Measurements from ENCODE around the gene EFHC1. TPM values are rescaled to one million over a fixed set of nuclear protein-coding genes. Genes with fewer than 3 reads are reported as not detected.

EFHC1 gene
- total RNA-seq, 1 donor from 2014 or later: 59.8 TPM

- H3K9me3 ChIP-seq (ENCODE audit: low read depth): no peaks in the 10 kb centered on the region
- no peaks in the 10 kb centered on the region for H3K27me3 ChIP-seq
- H3K4me3 ChIP-seq: no peak overlapping the region
- no peak for TF ChIP-seq EZH2 (IDR thresholded peaks at IDR 0.05)
- TF ChIP-seq EZH2phosphoT487 (IDR thresholded peaks at IDR 0.05): no peak
- no peak for TF ChIP-seq CTCF (IDR thresholded peaks at IDR 0.05)
- H3K36me3 ChIP-seq: no peaks in the 10 kb centered on the region
- Mint-ChIP-seq H3K27me3 (ENCODE audit: insufficient read depth, low read depth) (no peaks in the 10 kb centered on the region), H3K9me3 (no peaks in the 10 kb centered on the region), H3K4me1 (peaks cover 27% of the 10 kb centered on the region), H3K36me3 (peaks cover 47% of the 10 kb centered on the region), H3K4me3 (no peak overlapping the region), H3K27ac (no peak overlapping the region)
- no peak overlapping the region for H3K4me2 ChIP-seq
- peaks cover 3% of the 10 kb centered on the region for H3K4me1 ChIP-seq
- H4K20me1 ChIP-seq (ENCODE audit: low read depth): no peaks in the 10 kb centered on the region
- no peak overlapping the region for H3K9ac ChIP-seq
- DNase-seq (ENCODE audit: low spot score): no peak
- no peaks in the 10 kb centered on the region for H3K79me2 ChIP-seq (ENCODE audit: low read depth)
- no peaks in the 10 kb centered on the region for H3F3A ChIP-seq (ENCODE audit: low read depth)
- no peak overlapping the region for H2AFZ ChIP-seq (replicated peaks)
- H3K27ac ChIP-seq: no peak overlapping the region
Measured at GRCh38 chr6:52509281-52510212, 89.4 kb downstream of the EFHC1 start.

- no peak overlapping the region for H3K27ac Mint-ChIP-seq
- Histone ChIP-seq H3K4me3 (no peak overlapping the region), H3K9ac (no peak overlapping the region), H3K9me3 (ENCODE audit: low read depth) (no peaks in the 10 kb centered on the region), H3K79me2 (ENCODE audit: low read depth) (no peaks in the 10 kb centered on the region), H3K36me3 (no peaks in the 10 kb centered on the region), H3K27ac (no peak overlapping the region), H3F3A (ENCODE audit: low read depth) (no peaks in the 10 kb centered on the region), H4K20me1 (ENCODE audit: low read depth) (no peaks in the 10 kb centered on the region), H3K4me2 (no peak overlapping the region), H3K27me3 (no peaks in the 10 kb centered on the region), H2AFZ (replicated peaks) (no peak overlapping the region), H3K4me1 (peaks cover 3% of the 10 kb centered on the region)
- DNase-seq (ENCODE audit: low spot score): no peak
- H3K4me1 Mint-ChIP-seq: peaks cover 34% of the 10 kb centered on the region
- H3K4me3 Mint-ChIP-seq: no peak overlapping the region
- H3K36me3 Mint-ChIP-seq: peaks cover 45% of the 10 kb centered on the region
- H3K9me3 Mint-ChIP-seq: no peaks in the 10 kb centered on the region
- no peak for TF ChIP-seq EZH2phosphoT487 (IDR thresholded peaks at IDR 0.05)
- no peak for TF ChIP-seq CTCF (IDR thresholded peaks at IDR 0.05)
- no peak for TF ChIP-seq EZH2 (IDR thresholded peaks at IDR 0.05)
- no peaks in the 10 kb centered on the region for H3K27me3 Mint-ChIP-seq (ENCODE audit: insufficient read depth, low read depth)
Measured at GRCh38 chr6:52510213-52510562, 90.0 kb downstream of the EFHC1 start.

GRCh38 chr6:52511163-52511562 lies 91.0 kb downstream of the EFHC1 start:
- DNase-seq (ENCODE audit: low spot score): no peak
- Mint-ChIP-seq H3K9me3 (no peaks in the 10 kb centered on the region), H3K4me1 (peaks cover 36% of the 10 kb centered on the region), H3K4me3 (no peak overlapping the region), H3K27ac (no peak overlapping the region), H3K27me3 (ENCODE audit: insufficient read depth, low read depth) (no peaks in the 10 kb centered on the region), H3K36me3 (peaks cover 45% of the 10 kb centered on the region)
- Histone ChIP-seq H3K36me3 (no peaks in the 10 kb centered on the region), H3K79me2 (ENCODE audit: low read depth) (no peaks in the 10 kb centered on the region), H3K27me3 (no peaks in the 10 kb centered on the region), H3K4me1 (peaks cover 3% of the 10 kb centered on the region), H2AFZ (replicated peaks) (no peak overlapping the region), H3F3A (ENCODE audit: low read depth) (no peaks in the 10 kb centered on the region), H3K9me3 (ENCODE audit: low read depth) (no peaks in the 10 kb centered on the region), H3K4me3 (no peak overlapping the region), H3K9ac (no peak overlapping the region), H3K27ac (no peak overlapping the region), H4K20me1 (ENCODE audit: low read depth) (no peaks in the 10 kb centered on the region), H3K4me2 (no peak overlapping the region)
- TF ChIP-seq EZH2phosphoT487 (IDR thresholded peaks at IDR 0.05) (no peak), CTCF (IDR thresholded peaks at IDR 0.05) (no peak), EZH2 (IDR thresholded peaks at IDR 0.05) (no peak)

Measured in neural progenitor cell (in vitro differentiated cells).